ENCODE data around the gene FIGNL2.
"Not testable (repeated sequence)": the region's sequence is repeated elsewhere in the genome, so short reads cannot be mapped to it uniquely, and the experiment has no call there.

Gene FIGNL2, protein sequence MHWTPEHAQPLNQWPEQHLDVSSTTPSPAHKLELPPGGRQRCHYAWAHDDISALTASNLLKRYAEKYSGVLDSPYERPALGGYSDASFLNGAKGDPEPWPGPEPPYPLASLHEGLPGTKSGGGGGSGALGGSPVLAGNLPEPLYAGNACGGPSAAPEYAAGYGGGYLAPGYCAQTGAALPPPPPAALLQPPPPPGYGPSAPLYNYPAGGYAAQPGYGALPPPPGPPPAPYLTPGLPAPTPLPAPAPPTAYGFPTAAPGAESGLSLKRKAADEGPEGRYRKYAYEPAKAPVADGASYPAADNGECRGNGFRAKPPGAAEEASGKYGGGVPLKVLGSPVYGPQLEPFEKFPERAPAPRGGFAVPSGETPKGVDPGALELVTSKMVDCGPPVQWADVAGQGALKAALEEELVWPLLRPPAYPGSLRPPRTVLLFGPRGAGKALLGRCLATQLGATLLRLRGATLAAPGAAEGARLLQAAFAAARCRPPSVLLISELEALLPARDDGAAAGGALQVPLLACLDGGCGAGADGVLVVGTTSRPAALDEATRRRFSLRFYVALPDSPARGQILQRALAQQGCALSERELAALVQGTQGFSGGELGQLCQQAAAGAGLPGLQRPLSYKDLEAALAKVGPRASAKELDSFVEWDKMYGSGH

DNA sequence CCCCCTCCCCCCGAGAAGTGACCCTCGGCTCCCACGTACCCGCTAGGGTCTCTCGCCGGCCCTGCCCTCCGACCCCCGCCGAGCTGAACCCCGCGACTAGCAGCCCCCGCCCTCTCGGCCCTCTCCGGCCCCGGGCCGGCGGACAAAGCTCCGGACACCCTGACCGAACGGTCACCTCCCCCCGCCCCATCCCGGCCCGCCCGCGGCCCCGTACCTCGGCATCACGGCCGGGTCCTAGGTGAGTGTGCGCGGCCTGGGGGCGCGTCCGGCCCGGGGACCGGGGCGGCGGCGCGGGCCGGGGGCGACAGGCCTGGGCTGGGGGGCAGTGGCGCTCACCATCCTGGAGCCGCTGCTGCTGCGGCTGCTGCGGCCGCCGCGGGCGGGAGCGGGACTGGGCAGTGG lies at the start of gene FIGNL2:
Gene FIGNL2 (minus strand): TSS at position 393 of the 402 bp plus-strand sequence. CDS start 26,305 bp downstream, outside the sequence.
- DNase-seq (ENCODE audit: low spot score), result no peak

DNA sequence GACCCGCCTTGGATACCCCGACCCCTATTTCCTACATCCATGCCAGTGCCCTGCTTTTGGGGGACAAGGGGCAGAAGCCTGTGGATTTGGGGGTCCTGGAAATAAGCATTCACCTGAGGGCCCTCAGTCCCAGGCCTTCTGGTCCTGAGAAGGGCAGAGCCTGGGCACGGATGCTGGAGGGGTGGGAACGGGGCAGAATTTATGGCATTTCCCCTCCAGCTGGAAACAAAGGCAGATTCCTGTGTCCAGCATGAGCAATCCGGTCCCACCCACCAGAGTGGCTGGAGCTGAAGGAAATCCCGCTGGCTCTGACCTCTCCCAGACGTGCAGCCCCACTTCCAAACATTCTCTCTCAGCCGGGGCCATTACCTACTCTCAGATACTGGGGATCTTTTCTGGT lies 48.7 kb upstream of the FIGNL2 start:
- DNase-seq (ENCODE audit: low spot score), result no peak

DNA sequence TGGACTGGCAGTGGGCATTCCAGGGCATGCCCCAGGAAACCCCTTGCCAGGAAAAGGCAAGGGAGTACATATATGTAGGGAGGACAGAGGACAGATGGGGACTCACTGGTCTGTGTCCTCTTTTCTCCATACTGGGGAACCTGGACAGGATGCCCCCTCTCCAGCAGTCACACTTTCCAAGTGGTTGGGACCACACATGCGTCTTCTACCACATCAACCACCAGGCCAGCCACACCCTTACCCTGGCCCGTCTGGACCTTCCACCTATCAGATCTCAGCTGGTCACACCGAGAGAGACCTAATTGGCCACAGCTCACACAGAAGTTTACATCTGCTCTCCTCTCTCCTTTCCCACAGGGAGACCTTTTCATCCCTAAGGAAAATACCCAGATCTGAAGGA lies 47.7 kb upstream of the FIGNL2 start:
- no peak for DNase-seq (ENCODE audit: low spot score)

DNA sequence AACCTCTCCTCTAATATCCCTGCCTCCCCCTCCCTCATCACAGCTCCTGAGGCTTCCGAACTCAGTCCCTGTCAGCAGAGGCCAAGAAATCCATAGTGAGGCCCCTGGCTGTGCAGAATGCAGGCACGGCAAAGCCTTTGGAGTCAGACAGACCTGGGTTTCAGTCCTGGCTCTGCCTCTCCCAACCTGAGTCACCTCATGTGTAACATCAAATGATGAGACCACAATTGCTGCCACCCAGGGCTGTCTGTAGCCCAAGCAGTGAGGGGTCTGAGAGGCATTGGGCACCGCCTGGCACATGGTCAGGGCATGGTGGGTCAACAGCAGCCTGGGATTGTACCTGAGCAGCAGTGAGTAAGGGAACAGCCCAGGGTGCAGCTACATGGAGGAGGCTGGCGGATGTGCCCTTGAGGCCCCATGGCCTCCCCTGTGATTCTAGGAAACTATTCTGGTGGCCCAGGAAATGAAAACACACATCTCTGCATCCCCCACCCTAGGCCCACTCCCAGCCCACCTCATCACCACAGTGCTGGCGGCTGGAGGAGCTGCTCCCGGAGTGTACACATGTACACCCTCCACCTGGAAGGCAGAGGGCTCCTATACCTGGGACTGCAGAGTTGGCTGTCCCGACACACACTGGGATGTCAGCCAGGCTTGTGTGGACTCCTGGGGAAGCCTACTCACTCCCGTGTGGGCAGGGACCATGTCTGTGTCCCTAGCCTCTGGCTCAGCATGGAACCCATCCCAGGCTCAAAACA lies 47.0 kb upstream of the FIGNL2 start:
- no peak for DNase-seq (ENCODE audit: low spot score)

DNA sequence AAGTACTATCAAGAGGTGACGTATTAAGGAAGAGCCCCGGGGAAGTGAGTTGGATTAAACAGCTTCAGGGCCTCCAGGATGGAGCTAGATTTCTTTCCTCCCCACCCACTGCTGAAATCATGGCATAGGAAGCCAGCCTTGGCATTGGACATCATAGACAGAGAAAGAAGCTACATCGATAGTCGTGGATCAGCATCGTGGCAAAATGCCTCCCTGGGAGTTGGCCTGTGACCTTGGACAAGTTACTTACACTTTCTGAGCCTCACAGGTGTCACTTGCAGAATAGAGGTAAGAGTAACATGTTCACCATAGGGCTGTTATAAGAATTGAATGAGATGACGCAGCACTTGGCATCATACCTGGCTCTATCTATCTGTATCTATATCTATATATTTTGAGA lies 45.3 kb upstream of the FIGNL2 start:
- no peak for DNase-seq (ENCODE audit: low spot score)

DNA sequence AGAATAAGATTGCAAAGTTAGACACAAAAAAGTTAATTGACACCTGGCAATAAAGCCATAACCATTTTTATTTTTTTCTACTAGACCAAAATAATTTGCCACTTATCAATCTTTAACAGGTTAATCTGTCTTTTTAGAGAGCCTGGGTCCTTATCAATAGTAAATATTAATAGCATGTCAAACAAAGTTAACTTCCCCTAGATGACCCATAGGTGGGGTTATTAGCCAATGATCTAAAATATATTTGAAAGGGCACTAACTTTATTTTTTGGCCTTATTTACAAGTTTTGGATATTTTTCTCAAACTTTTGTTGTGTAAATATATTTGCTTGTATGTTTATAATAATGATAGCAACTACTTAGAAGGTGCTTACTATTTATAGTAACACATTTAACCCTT lies 43.3 kb upstream of the FIGNL2 start:
- peak; percentile 36 for DNase-seq (ENCODE audit: low spot score)

DNA sequence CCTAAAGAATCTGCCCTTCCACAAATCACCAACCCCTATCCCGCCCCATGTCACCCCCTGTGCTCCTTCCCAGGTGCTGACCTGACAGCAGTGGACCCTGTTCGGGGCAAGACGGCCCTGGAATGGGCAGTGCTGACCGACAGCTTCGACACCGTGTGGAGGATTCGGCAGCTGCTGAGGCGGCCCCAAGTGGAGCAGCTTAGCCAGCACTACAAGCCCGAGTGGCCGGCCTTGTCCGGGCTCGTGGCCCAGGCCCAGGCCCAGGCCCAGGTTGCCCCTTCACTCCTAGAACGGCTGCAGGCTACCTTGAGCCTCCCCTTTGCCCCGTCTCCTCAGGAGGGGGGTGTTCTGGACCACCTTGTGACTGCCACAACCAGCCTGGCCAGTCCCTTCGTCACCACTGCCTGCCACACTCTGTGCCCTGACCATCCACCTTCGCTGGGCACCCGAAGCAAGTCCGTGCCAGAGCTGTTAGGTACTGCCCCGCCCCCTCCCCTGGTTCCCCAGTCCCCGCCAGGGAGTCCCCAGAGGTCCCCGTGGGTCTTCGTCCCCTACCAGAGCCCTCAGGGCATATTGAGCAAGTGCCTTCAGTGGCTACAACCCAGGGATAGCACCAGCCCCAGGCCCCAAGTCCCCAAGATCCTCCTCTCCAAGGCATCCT lies 42.1 kb upstream of the FIGNL2 start:
- DNase-seq (ENCODE audit: low spot score), result no peak

DNA sequence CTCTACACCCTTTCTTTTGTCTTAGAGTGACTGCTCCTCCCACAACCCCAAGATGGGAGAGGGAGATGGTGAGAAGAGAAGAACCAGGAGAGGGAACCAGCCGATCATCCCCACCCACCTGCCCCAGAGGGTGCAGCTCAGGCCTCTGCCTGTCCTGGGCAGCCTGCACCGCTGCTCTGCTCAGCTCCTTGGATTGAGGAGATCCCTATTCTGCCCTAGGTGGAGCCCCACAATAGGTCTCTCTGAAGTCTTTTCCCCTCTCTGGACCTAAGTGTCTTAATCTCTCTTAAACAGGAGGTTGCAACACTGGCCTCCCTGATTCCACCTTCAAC lies 41.6 kb upstream of the FIGNL2 start:
- no peak for DNase-seq (ENCODE audit: low spot score)

DNA sequence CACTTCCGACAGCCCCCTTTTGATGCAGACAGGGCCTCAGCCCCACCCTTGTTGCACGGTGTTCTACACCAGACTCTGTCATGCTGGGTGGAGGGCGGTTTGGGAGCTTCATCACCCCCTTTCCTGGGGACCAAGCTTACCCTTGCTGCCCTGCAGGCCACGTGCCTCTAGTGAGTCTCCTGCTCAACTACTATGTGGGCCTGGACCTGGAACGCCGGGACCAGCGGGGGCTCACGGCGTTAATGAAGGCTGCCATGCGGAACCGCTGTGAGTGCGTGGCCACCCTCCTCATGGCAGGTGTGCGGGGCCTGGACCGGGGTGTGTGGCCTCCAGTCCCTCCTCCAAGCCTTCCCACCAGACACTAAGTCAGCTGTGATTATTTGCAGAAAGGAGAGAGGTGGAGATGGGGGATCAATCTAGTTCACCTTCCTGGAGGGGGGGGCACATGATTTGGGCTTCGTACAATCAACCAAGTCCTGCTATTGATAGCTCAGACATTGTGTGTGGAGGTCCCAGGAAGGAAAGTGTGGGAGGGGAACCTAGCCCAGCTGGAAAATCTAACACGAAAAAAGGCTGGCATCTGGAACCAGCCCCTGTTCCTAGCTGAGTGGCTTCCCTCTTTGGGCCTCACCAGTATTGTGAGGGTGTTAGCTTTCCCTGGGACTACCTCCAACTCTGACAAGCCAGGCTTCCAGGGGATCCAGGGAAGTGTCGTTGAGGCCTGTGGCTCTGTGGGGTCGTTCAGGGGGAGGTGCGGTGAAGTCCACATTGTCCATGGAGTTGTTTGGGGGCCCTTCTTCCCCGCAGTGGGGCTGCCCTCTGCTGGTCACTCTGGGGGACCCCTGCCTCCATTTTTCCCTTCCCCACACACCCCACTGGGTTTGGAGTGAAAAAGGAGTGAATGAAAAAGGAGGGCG lies 41.0 kb upstream of the FIGNL2 start:
- DNase-seq (ENCODE audit: low spot score), result no peak

DNA sequence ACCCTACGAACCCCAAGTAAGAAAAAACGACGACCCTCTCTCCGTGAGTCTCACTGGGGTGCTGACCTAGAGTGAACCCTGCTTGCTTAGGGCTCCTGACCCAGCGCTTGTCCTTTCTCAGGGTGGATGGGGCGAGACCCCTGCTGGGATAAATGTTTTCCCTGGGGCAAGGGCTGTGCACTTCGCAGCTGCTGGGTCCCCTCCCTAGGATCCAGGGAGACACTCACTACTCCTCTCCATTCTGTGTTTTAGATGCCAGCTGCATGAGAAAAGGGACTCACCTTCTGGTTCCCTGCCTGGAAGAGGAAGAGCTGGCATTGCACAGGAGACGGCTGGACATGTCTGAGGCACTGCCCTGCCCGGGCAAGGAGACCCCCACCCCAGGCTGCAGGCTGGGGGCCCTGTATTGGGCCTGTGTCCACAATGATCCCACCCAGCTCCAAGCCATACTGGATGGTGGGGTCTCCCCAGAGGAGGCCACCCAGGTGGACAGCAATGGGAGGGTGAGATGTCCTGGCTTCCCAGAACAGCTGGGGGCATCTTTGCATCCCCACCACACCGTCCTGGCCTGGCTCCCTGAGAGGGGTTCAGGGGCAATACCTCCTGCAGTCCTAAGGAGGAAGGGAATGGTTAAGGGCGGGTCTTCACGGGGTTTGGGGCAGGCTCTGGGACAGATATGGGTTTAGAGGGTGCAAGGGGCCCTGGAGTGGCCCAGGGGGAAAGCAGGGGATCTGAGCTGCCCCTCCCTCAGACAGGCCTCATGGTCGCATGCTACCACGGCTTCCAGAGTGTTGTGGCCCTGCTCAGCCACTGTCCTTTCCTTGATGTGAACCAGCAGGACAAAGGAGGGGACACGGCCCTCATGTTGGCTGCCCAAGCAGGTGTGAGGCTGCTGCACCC lies 40.0 kb upstream of the FIGNL2 start:
- no peak for DNase-seq (ENCODE audit: low spot score)

DNA sequence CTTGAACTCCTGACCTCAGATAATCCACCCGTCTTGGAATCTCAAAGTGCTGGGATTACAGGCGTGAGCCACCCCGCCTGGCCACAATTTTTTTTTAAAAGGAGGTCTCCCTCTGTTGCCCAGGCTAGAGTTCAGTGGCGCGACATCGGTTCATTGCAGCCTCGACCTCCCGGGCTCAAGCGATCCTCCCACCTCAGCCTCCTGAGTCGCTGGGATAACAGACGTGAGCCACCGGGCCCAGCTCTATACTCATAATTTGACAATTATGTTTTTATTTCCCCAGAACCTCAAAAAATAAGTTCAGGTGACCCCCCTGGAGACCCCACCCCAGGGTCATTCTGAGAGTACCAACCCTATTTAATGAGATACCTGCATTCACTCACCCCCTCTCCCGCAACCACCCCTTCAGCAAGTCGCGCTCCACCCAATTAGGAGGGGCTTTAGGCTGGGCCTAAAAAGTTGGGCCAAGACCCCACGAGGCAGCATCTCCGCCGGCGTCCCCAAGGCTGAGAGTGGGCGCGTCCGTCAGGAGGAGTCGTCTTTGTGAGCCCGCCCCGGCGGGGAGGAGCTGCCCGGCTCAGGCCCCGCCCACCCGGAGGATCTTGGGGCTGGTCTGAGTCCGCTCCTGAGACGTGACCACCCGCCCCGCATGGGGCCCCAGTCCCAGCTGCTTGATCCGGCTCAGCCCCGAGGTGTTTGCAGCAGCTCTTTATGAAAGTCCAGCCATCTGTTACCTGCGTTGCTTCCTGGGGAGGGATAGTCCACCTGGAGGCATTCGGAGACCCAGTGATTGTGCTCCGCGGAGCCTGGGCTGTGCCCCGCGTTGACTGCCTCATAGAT lies 39.2 kb upstream of the FIGNL2 start, which contains the start of gene ANKRD33:
Gene ANKRD33 (plus strand): TSS at position 628 of the 840 bp plus-strand sequence. CDS start 84 bp downstream, at position 712.
- DNase-seq (ENCODE audit: low spot score), result no peak

DNA sequence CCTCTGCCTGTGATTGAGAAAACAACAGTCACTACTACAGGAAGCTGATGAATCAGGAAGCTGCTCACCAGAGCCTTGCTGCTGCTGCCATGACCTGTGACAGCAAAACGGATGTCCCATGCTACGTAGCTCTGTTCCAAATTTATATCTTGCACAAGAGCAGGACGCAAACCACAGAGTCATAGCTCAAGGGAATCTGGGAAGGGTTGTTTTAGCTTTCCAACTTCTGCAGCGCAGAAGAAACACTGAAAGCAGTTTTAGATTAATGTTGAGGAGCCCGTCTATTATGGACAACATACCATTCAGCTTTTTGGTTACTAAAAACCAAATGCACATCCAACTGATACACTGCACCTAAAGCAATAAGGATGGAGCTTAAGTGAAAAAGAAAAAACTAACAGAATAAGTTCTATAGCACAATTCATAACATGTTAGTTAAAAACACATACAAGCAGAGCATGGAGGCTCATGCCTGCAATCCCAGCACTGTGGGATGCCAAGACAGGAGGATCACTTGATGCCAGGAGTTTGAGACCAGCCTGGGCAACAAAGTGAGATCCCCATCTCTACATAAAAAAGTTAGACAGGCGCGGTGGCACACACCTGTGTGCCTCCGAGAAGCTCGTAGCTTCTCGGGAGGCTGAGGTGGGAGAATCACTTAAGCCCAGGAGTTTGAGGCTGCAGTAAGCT lies 37.6 kb upstream of the FIGNL2 start:
- DNase-seq (ENCODE audit: low spot score), result peak; percentile 24

DNA sequence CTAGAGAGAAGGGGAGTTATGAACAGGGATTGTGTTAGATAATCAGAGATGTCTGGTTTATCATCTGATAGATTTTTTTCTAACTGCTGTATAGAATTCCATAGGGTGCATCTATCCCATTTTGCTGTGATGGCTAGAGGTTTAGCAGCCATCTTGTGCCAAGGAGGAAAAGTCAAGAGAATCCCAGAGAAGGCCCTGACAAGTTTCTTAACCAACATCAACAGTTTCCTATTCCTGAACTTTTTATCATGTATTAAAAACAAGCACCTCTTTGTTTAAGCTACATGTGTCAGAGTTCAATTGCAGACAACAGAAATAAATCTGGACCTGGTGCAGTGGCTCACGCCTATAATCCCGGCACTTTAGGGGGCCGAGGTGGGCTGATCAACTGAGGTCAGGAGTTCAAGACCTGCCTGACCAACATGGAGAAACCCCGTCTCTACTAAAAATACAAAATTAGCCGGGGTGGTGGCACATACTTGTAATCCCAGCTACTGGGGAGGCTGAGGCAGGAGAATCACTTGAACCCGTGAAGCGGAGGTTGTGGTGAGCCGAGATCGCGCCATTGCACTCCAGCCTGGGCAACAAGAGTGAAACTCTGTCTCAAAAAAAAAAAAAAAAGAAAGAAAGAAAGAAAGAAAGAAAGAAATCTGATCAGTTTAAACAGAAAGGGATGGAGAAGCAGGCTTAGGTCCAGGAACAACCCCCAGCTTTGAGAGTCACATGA lies 36.9 kb upstream of the FIGNL2 start:
- not testable (repeated sequence) for DNase-seq (ENCODE audit: low spot score)

DNA sequence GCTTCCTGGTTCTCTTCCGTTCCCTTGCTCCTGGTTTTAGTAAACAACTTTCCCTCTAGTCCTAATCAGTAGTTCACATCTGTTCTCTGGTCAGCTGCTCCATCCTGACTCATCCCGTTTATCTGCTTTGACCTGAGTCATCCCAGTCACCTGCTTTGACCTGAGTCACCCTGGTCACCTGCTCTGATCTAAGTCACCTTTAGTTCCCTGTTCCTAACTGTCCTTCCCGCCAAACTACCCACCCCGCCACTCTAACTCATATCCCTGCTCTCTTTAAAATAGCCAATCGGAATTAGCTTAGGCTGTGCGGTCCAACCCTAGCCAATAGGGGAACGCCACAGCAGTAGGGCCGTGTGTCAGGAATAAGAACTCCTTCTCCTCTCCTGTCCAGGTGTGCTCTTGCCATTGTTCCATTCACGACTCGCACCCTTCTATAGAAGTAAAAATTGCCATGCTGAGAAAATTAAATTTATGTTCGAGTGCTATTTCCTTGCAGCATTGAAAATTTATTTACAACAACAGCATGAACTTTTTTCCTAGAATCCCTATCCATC lies 36.2 kb upstream of the FIGNL2 start:
- no peak for DNase-seq (ENCODE audit: low spot score)

DNA sequence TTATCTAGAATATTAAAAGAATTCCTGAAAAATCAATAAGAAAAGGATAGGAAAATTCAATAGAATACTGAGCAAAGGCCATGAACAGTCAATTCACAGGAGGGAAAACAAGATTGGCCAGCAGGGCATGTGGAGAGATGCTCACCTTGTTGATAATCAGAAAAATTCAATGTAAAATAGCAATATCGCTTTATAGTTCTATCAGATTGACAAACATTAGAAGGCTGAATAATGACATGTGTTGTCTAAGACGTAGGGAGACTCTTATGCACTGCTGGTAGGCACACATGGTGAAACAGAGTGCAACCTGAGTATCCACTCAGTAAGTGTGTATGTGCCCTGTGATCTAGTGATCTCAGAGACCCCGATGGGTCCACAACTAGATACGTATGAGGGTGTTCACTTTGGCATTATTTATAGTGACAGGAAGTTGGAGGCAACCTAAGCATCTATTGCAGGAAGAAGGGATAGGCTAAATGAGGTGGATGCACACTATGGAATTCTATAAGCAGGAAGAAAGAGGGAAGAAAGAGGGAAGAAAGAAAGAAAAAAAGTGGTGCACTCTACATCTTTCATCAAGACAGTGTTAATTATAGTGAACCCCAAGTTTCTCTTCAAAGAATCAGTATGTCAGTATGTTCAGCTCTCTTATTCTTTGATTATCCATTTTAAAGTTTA lies 35.6 kb upstream of the FIGNL2 start:
- no peak for DNase-seq (ENCODE audit: low spot score)

DNA sequence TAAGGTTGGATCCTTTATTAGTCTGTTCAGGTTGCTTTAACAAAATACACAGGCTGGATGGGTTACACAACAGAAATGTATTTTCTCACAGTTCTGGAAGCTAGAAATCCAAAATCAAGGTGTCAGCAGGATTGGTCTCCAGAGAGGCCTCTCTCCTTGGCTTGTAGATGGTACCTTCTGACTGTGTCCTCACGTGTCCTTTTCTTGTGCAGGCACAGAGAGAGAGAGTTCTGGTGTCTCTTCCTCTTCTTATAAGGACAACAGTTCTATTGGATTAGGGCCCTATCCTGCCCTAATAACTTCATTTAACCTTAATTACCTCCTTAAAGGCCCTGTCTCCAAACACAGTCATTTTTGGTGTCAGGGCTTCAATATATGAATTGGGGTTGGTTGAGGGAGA lies 34.8 kb upstream of the FIGNL2 start:
- DNase-seq (ENCODE audit: low spot score), result no peak

DNA sequence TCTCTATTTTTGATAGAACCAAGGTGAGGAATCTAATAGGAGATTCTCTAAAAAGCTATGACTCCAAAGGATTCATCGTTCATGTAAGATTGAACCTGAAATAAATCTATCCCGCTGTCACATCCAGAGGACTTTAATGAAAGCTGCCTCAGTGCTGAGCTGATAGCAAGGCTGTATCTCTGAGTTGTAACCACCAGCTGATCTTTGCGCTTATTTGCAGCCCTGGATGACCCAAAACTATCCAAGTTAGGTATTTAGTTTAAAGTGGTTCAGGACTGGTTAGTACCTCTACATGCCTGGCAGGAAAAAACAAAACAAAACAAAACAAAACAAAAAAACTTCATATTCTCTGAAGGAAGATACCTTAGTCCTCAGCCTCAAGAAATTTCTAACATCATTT lies 30.6 kb upstream of the FIGNL2 start:
- no peak for DNase-seq (ENCODE audit: low spot score)

Measured in NAMALWA (cell line).